Activated CD4-positive, CD25-positive, alpha-beta regulatory T cell treated with anti-CD3 and anti-CD28 coated beads, Interleukin-2, amount 50 U/mL, for 16 hours (primary cell): ENCODE measurements around the gene PRKAR2A.
"Not testable (repeated sequence)": the region's sequence is repeated elsewhere in the genome, so short reads cannot be mapped to it uniquely, and the experiment has no call there.

Source experiments
- DNase-seq: peaks from one replicate; pipeline ENCODE4 v3.0.0-alpha.2; 2020; ENCODE audit warnings: low read depth, low spot score

Gene PRKAR2A

GRCh38 chr3:48837163-48837562 lies 10.5 kb downstream of the PRKAR2A start:
- DNase-seq = no peak

- DNase-seq = no peak
Observed at GRCh38 chr3:48835650-48836366, 11.9 kb downstream of the PRKAR2A start.

- no peak for DNase-seq
Observed at GRCh38 chr3:48832684-48833083, 15.0 kb downstream of the PRKAR2A start.

- no peak for DNase-seq
Observed at GRCh38 chr3:48830715-48831114, 17.0 kb downstream of the PRKAR2A start.

DNA sequence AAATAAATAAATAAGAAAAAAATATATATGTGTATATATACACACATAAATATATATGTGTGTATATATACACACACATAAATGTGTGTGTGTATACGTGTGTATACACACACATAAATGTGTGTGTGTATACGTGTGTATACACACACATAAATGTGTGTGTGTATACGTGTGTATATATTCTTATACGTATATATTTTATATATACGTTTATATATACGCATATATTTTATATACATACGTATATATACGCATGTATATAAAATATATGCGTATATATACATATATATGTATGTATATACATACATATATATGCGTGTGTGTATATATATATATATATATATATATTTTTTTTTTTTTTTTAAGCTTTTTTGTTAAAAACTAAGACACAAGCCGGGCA lies 18.1 kb downstream of the PRKAR2A start:
- DNase-seq = not testable (repeated sequence)

DNA sequence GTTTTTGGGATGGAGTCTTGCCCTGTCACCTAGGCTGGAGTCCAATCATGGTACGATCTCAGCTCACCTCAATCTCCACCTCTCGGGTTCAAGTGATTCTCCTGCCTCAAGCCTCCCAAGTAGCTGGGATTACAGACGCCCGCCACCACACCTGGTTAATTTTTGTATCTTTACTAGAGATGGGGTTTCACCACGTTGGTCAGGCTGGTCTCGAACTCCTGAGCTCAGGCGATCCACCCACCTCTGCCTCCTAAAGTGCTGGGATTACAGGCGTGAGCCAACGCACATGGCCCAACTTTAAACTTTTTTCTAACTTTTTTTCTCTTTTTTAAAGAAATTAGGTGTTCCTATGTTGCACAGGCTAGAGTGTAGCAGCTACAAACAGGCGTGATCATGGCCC lies 19.8 kb downstream of the PRKAR2A start:
- DNase-seq = not testable (repeated sequence)

DNA sequence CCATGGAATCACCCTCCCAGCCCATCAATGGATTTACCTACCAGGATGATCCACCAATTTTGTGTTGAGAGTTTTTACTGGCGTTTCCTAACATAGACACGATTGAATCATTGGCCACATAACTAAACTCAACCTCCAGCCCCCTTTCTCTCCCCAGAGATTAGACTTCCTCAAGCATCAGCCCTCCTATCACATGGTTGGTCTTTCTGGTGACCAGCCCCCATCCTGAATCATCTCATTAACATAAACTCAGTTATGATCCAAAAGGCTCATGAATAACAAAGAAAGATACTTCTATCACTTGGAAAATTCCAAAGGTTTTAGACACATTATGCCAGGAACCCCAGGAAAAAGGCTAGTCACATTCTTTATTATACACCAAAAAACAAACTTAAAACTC lies 21.2 kb downstream of the PRKAR2A start:
- DNase-seq = no peak

DNA sequence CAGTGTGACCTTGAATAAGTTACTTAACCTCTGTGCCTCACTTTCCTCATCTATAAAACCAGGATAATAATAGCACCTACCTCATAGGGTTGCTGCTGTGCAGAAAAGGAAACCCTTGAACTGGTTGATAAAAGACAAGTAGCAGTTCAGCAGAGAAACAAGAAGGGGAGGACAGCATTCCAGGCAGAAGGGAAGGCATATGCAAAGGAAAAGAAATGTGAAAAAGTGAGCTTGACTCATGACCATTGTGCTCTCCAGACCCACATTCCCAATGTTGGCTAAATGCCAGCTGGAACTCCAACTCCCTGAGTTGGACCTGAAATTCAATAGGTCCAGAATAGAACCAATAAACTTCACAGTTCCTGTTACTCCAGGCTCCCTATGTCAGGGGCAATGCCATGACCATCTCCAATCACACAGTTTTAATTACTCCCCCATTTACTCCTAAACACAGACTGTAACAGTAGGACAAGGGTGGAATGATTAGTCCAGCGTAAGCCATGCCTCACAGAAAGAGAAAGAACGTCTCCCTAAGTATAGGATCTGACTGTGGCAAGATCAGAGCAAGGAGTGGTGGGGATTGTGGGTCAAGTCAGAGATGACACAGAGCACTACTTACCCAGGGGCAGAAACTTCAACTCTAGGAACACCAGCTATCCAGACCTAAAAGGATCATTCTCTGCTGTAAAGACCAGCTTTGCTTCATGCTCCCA lies 26.9 kb downstream of the PRKAR2A start:
- no peak for DNase-seq

DNA sequence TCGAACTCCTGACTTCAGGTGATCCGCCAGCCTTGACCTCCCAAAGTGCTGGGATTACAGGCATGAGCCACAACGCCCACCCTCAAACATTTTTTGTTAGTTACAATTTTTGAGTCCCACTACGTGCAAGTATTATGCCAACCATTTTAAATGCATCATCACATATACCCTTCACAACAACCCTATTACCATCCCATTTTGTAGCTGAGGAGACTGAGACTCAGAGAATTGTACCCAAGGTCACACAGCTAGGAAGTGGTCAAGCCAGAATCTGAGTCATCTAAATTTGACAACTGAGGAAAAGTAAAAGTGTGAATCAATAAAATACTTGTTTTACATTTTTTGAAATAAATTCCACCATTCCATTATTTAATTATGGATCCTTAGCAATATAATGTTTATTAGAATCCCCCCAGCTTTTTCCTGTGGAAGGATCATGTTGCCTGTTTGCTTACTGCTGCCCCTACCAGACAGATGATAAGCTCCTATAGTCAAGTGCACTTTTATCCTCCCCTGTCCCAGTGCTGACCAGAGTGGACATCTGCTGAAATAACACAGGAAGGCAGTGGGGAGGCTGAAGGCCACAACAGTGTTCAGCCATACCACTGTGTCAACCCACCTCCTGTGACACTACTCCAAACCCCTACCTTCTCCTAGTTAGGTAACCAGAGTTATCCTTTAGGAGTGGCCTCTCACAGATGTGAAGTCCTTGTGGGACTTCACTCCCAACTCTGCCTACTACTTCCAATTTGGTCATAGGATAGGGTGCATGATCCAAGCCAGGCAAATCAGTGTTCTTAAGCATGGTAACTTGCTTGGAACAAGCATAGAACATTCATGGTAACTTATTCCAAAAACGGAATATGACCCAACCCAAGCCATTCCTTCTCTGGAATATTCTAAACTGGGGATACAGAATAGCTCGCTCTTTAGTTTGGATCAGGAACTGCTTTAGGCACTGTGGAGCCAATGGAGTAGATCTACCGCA lies 28.1 kb downstream of the PRKAR2A start:
- DNase-seq = no peak

GRCh38 chr3:48811524-48811923 lies 36.1 kb downstream of the PRKAR2A start:
- no peak for DNase-seq

DNA sequence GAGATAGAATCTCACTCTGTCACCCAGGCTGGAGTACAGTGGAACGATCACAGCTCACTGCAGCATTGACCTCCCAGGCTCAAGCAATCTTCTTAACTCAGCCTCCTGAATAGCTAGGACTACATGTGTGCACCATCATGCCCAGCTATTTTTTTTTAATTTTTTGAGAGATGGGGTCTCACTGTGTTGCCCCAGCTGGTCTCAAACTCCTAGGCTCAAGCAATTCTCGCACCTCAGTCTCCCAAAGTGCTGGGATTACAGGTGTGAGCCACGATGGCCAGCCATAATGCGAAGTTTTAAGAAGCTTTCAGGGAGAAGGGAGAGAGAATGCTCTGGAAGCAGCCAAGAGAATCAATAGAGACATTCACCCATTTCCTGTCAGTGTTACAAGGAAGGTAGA lies 42.7 kb downstream of the PRKAR2A start:
- no peak for DNase-seq

DNA sequence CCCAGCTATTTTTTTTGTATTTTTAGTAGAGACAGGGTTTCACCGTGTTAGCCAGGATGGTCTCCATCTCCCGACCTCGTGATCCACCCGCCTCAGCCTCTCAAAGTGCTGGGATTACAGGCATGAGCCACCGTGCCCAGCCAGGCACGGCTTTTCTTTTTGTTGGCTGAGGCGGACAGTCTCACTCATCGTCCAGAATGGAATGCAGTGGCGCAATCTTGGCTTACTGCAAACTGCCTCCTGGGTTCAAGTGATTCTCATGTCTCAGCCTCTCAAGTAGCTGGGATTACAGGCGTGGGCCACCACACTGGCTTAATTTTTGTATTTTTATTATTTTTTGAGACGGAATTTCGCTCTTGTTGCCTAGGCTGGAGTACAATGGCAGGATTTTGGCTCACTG lies 46.8 kb downstream of the PRKAR2A start:
- DNase-seq = not testable (repeated sequence)

GRCh38 chr3:48798998-48799397 lies 48.7 kb downstream of the PRKAR2A start:
- no peak for DNase-seq

DNA sequence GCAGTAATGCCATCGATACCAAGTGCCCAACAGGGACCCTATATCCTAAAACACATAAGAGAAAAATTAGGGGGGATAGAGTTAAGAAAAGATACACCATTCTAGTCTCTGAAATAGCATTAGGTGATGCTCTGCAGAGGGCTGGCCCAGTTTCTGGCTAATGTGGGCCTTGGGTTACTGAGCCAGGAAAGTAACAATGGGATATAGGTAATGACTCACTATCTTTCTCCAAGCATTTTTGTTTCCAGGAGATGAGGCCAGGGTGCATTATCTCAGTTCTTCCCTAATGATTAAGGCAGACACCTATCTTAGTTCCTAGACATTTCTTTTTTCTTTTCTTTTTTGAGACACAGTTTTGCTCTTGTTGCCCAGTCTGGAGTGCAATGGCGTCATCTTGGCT lies 50.0 kb downstream of the PRKAR2A start:
- DNase-seq = no peak

DNA sequence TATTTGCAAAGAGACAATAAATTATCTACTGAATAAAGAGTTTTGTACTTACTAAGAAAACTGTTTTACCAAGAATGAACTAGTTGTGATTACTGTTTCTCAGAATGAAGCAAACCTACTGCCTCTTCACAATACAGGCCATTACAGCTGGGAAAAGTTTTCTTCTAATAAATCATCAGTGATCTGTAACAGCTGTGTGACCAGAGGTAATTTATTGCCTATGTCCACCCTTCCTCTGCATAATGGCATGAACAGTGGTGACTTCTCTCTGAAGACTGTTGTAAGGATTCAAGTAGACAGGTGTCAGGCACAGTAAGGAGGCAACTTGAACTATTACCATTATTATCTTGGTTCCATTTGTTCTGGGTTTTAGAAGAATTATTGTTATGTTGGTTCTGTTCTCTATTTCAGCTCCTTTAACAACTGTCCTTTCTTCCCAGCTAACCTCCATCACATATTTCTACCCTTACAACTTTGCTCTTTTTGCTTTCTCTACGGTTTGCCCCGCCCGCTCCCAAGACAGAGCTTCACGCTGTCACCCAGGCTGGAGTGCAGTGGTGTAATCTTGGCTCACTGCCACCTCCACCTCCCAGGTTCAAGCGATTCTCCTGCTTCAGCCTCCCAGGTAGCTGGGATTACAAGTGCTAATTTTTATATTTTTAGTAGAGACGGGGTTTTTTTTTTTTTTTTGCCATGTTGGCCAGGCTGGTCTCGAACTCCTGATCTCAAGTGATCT lies 51.5 kb downstream of the PRKAR2A start:
- DNase-seq = no peak

- DNase-seq = not testable (repeated sequence)
Observed at GRCh38 chr3:48793484-48793883, 54.2 kb downstream of the PRKAR2A start.

DNA sequence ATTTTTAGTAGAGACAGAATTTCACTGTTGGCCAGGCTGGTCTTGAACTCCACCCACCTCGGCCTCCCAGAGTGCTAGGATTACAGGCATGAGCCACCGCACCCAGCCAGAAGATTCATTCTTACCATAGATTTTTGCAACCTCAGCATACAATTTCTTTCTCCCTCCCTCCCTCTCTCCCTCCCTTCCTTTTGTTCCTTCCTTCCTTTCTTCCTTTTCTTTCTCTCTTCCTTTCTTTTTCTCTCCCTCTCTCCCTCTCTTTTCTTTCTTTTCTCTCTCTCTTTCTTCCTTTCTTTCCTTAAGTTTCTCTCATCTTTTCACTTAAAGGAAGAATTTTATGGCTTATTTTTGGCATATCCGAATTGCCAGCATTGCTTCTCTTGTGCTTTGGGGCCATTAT lies 58.0 kb downstream of the PRKAR2A start:
- no peak for DNase-seq

DNA sequence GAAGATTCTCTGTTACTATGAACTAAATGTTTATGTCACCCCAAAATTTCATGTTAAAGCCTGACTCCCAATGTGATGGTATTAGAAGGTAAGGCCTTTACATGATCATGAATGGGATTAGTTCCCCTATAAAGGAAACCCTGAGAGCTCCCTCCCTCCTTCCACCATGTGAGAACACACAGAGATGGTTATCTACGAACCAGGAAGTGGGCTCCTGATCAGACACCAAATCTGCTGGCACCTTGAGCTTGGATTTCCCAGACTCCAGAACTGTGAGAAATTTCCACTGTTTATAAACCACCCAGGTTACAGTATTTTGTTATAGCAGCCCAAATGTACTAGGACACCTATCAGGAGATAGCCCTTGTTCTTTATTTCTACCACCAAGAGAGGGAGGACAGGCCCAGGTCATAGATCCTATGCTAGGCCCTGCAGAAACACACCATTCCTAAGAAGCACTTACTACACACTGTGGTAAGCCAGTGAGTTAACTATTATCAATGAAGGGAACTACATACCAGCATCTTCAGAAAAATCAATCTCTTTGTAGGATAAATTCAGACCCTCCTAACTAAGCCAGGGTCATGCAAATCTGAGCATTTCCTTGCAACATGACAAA lies 59.0 kb downstream of the PRKAR2A start:
- DNase-seq = no peak

DNA sequence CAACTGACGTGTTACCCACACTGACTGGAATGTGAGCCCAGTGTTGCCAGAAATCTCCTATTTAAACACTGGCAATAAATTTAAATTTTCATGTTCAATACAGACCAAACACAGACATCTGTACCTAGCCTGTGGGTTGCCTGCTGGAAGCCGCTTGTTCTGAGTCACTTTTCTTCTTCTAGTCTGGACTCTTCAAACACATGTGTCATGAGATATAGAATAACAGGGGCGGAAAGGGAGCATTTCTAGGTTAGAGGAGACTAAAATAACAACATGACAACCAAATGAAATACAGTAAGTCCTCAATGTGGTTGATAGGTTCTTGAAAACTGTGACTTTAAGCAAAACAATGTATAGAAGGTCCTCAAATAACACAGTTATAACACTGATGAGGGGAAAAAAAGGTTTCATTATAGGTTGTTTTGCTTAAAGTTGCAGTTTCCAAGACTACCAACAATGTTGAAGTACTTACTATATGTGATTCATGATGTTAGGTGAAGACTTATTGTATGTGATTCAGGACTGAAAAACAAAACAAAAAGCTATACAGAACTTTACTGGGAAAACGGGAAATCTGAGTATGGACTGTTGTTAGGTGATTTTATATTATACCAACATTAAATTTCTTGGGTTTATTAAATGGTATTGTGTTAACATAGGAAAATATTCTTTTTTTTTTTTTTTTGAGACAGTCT lies 63.1 kb downstream of the PRKAR2A start:
- no peak for DNase-seq

DNA sequence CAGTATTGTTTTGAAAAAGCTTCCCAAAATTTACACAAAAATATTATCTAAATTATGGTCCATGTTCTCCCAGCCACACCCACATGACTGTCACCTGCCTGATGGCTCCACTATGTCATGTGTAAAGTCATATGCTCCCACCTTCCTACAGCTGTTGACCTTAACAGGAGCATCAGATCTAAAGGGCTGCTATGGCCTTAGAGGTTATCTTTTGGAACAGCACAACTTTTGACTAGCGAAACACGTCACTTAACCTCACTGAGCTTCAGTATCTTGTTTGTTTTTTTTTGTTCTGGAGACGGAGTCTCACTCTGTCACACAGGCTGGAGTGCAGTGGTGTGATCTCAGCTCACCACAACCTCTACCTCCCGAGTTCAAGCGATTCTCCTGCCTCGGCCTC lies 64.4 kb downstream of the PRKAR2A start:
- no peak for DNase-seq
